HTR-8/SVneo (cell line): ENCODE data around the gene PRDM16.
"Not testable (repeated sequence)": the region's sequence is repeated elsewhere in the genome, so short reads cannot be mapped to it uniquely, and the experiment has no call there.

Experiments
- DNase-seq: peaks from one replicate; pipeline ENCODE4 v3.0.0; 2011; ENCODE audit warnings: low spot score, mixed read lengths; ENCODE audit not compliant: insufficient read length
- FAIRE-seq: peaks from 2 replicates; lab custom pipeline; 2011; peaks lifted over from hg19 to GRCh38; lab: Jason Lieb, UNC

PRDM16 gene

GRCh38 chr1:3077561-3077960 is 8.6 kb downstream of the PRDM16 start:
- DNase-seq, result no peak

GRCh38 chr1:3078430-3078861 is 9.4 kb downstream of the PRDM16 start:
- no peak for FAIRE-seq
- no peak for DNase-seq

More at GRCh38 chr1:3077561-3077960, 8.6 kb downstream of the PRDM16 start:
- no peak for FAIRE-seq

GRCh38 chr1:3078871-3079270 is 9.9 kb downstream of the PRDM16 start:
- FAIRE-seq, result no peak
- DNase-seq, result no peak

- no peak for FAIRE-seq
- no peak for DNase-seq
Measured at GRCh38 chr1:3079381-3080052, 10.5 kb downstream of the PRDM16 start.

- DNase-seq (no peak), FAIRE-seq (no peak)
Measured at GRCh38 chr1:3080053-3080955, 11.3 kb downstream of the PRDM16 start.

GRCh38 chr1:3081171-3081683 is 12.2 kb downstream of the PRDM16 start:
- no peak for FAIRE-seq
- no peak for DNase-seq

- no peak for FAIRE-seq
Measured at GRCh38 chr1:3082051-3082450, 13.0 kb downstream of the PRDM16 start.

GRCh38 chr1:3082571-3083516 is 13.8 kb downstream of the PRDM16 start:
- FAIRE-seq, result no peak

More at GRCh38 chr1:3082051-3082450, 13.0 kb downstream of the PRDM16 start:
- no peak for DNase-seq

GRCh38 chr1:3084154-3084553 is 15.2 kb downstream of the PRDM16 start:
- FAIRE-seq, result no peak
- no peak for DNase-seq

More at GRCh38 chr1:3082571-3083516, 13.8 kb downstream of the PRDM16 start:
- no peak for DNase-seq

GRCh38 chr1:3084726-3085125 is 15.7 kb downstream of the PRDM16 start:
- FAIRE-seq, result no peak

GRCh38 chr1:3085721-3086120 is 16.7 kb downstream of the PRDM16 start:
- FAIRE-seq (no peak), DNase-seq (no peak)

More at GRCh38 chr1:3084726-3085125, 15.7 kb downstream of the PRDM16 start:
- no peak for DNase-seq

GRCh38 chr1:3086272-3086974 is 17.4 kb downstream of the PRDM16 start:
- no peak for FAIRE-seq

GRCh38 chr1:3087049-3087448 is 18.0 kb downstream of the PRDM16 start:
- DNase-seq, result no peak
- FAIRE-seq, result no peak

More at GRCh38 chr1:3086272-3086974, 17.4 kb downstream of the PRDM16 start:
- no peak for DNase-seq

- FAIRE-seq, DNase-seq: not testable (repeated sequence)
Measured at GRCh38 chr1:3087946-3088668, 19.1 kb downstream of the PRDM16 start.

- FAIRE-seq, result no peak
Measured at GRCh38 chr1:3089490-3089889, 20.5 kb downstream of the PRDM16 start.

GRCh38 chr1:3091334-3091733 is 22.3 kb downstream of the PRDM16 start:
- no peak for DNase-seq
- no peak for FAIRE-seq

More at GRCh38 chr1:3089490-3089889, 20.5 kb downstream of the PRDM16 start:
- no peak for DNase-seq

GRCh38 chr1:3092530-3092929 is 23.5 kb downstream of the PRDM16 start:
- DNase-seq (no peak), FAIRE-seq (no peak)

GRCh38 chr1:3093898-3094626 is 25.1 kb downstream of the PRDM16 start:
- no peak for DNase-seq
- no peak for FAIRE-seq
